8988T (cell line): Measurements from ENCODE around the gene SORL1-AS1.

Experiments
- DNase-seq: peaks from one replicate; pipeline ENCODE4 v3.0.0; 2011

Gene SORL1-AS1

GRCh38 chr11:121451178-121451985, 1.4 kb downstream of the SORL1-AS1 start:
- DNase-seq: no peak

GRCh38 chr11:121450401-121450800, 2.4 kb downstream of the SORL1-AS1 start:
- DNase-seq: no peak

- DNase-seq: no peak
Observed at GRCh38 chr11:121449626-121450025, 3.1 kb downstream of the SORL1-AS1 start.

GRCh38 chr11:121449123-121449522, 3.6 kb downstream of the SORL1-AS1 start:
- DNase-seq: no peak

- no peak for DNase-seq
Observed at GRCh38 chr11:121448431-121448941, 4.3 kb downstream of the SORL1-AS1 start.

GRCh38 chr11:121448011-121448410, 4.8 kb downstream of the SORL1-AS1 start:
- no peak for DNase-seq

- DNase-seq: peak; percentile 57
Observed at GRCh38 chr11:121446752-121447156, 6.0 kb downstream of the SORL1-AS1 start.

- DNase-seq: no peak
Observed at GRCh38 chr11:121445071-121445768, 7.5 kb downstream of the SORL1-AS1 start.

- DNase-seq: no peak
Observed at GRCh38 chr11:121444526-121444925, 8.2 kb downstream of the SORL1-AS1 start.

GRCh38 chr11:121443688-121444275, 9.0 kb downstream of the SORL1-AS1 start:
- DNase-seq: no peak

GRCh38 chr11:121441521-121441920, 11.2 kb downstream of the SORL1-AS1 start:
- DNase-seq: no peak

GRCh38 chr11:121439759-121440158, 13.0 kb downstream of the SORL1-AS1 start:
- no peak for DNase-seq

GRCh38 chr11:121439337-121439736, 13.4 kb downstream of the SORL1-AS1 start:
- no peak for DNase-seq

GRCh38 chr11:121437686-121438078, 15.1 kb downstream of the SORL1-AS1 start:
- DNase-seq: no peak

GRCh38 chr11:121437018-121437685, 15.6 kb downstream of the SORL1-AS1 start:
- DNase-seq: no peak

- no peak for DNase-seq
Observed at GRCh38 chr11:121435551-121436511, 16.9 kb downstream of the SORL1-AS1 start.

GRCh38 chr11:121435132-121435531, 17.6 kb downstream of the SORL1-AS1 start:
- no peak for DNase-seq

GRCh38 chr11:121431820-121432526, 20.8 kb downstream of the SORL1-AS1 start:
- no peak for DNase-seq

GRCh38 chr11:121429556-121429955, 23.2 kb downstream of the SORL1-AS1 start:
- no peak for DNase-seq

- no peak for DNase-seq
Observed at GRCh38 chr11:121427400-121427744, 25.4 kb downstream of the SORL1-AS1 start.
